ENCODE results near the gene TBCK.

The TBCK gene

GRCh38 chr4:106036334-106036733, 279.7 kb downstream of the TBCK start:
- no peak for DNase-seq

GRCh38 chr4:106035204-106035603, 280.8 kb downstream of the TBCK start:
- no peak for DNase-seq

- no peak for DNase-seq
Measured at GRCh38 chr4:106034751-106035150, 281.3 kb downstream of the TBCK start.

GRCh38 chr4:106034220-106034619, 281.8 kb downstream of the TBCK start:
- DNase-seq, result no peak

- no peak for DNase-seq
Measured at GRCh38 chr4:106033469-106033868, 282.5 kb downstream of the TBCK start.

GRCh38 chr4:106032851-106033286, 283.1 kb downstream of the TBCK start:
- DNase-seq, result no peak

GRCh38 chr4:106022454-106022853, 293.6 kb downstream of the TBCK start:
- DNase-seq, result no peak

GRCh38 chr4:106021737-106022410, 294.1 kb downstream of the TBCK start:
- DNase-seq, result no peak

- no peak for DNase-seq
Measured at GRCh38 chr4:106019771-106020170, 296.2 kb downstream of the TBCK start.

- DNase-seq, result no peak
Measured at GRCh38 chr4:106017975-106018374, 298.0 kb downstream of the TBCK start.

- DNase-seq, result no peak
Measured at GRCh38 chr4:106011387-106011786, 304.6 kb downstream of the TBCK start.

- no peak for DNase-seq
Measured at GRCh38 chr4:106010761-106011160, 305.2 kb downstream of the TBCK start.

- DNase-seq, result no peak
Measured at GRCh38 chr4:106002994-106003393, 313.0 kb downstream of the TBCK start.

- no peak for DNase-seq
Measured at GRCh38 chr4:105998171-105999063, 317.6 kb downstream of the TBCK start.

- no peak for DNase-seq
Measured at GRCh38 chr4:105996845-105997244, 319.2 kb downstream of the TBCK start.

GRCh38 chr4:105994841-105995501, 321.0 kb downstream of the TBCK start:
- no peak for DNase-seq

- DNase-seq, result no peak
Measured at GRCh38 chr4:105994061-105994460, 321.9 kb downstream of the TBCK start.

GRCh38 chr4:105992641-105993305, 323.2 kb downstream of the TBCK start:
- no peak for DNase-seq

GRCh38 chr4:105991726-105992125, 324.3 kb downstream of the TBCK start:
- DNase-seq, result no peak

Data from stimulated activated CD8-positive, alpha-beta memory T cell treated with anti-CD3 and anti-CD28 coated beads, Interleukin-4, amount 100 ng/mL, for 48 hours (primary cell).